CD4-positive, alpha-beta T cell treated with Interleukin-10 for 1 hour (primary cell): ENCODE measurements around the gene TEKT4.
"Not testable (repeated sequence)": the region's sequence is repeated elsewhere in the genome, so short reads cannot be mapped to it uniquely, and the experiment has no call there.

Experiments used
- DNase-seq: peaks from one replicate; pipeline ENCODE4 v3.0.0-alpha.2; 2020

Gene TEKT4

DNA sequence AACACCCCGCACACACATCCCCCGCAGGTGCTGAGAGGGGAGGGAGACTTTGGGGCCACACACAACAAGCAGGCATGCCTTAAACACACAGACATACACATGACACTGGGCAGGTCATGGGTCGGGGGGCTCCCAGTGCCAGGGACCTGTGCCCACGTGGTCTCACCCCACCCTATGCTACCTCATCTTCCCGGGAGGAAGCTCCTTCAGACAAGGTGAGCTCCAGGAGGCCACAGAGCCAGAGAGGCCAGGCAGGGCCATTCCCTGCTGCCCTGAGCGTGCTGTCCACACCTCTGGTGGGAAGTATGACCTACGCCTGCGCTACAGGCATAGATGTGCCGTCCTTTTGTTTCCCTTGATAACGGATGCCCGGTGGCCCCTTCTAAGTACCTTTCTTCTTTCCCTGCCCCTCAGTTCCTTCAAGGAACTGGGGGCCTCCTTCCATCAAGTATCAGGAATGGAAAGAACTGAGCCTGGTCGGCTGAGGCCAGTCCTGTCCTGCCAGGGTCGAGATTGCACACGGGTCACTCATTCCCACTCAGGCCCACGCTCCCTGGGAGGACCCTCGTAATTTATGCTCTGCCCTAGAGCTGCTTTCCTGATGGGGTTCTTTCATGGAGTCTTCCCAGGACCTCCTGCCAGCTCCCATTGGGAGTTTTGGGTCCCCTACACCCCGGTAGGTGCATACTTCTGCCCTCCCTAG is 4.7 kb downstream of the TEKT4 start:
- DNase-seq: no peak

DNA sequence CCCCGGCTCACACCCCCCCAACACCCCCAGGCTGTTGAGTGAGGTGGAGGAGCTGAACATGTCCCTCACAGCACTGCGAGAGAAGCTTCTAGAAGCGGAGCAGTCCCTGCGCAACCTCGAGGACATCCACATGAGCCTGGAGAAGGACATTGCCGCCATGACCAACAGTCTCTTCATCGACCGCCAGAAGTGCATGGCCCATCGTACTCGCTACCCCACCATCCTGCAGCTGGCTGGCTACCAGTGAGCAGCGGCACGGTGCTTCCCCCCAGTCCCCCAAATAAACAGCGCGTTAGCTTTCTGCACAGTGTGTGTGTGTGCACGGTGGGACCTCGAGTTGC is 5.3 kb downstream of the TEKT4 start:
- no peak for DNase-seq

DNA sequence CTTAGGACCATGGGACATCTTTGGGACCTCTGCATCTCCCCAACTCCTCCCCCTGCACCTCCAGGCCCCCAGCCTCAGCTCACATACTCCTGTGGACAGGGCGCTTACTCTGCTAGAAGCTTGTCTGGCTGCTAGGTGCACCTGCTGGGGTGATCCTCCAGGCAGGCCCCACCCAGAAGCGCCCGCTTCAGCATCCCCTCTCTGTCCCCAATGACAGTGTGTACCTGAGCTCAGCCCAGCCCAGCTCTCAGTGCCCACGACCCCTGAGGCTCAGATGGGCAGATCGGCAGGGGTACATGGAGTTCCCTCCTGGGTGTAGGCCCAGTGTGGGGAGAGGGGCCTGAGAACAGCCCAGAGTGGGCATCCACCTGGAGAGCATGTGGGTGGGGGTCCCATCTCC is 5.9 kb downstream of the TEKT4 start:
- DNase-seq: no peak

DNA sequence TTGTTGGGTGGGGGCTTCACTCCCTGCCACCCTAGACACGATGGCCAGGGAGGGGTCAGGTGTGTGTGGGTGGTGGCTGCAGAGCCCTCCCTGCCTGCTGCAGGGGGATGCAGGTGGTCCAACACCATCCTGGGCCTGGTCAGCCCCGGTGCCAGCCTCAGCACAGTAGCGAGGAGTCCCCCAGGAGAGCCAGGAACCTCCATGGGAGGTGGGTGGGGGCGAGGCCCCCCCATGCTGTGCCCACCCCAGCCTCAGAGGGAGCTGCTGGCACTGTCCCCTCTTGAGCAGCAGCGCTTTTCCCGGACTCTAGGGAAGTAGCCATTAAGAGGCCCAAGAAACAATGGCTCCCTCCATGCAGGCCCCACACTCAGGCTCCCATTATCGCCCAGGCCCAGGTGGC is 7.3 kb downstream of the TEKT4 start:
- not testable (repeated sequence) for DNase-seq

GRCh38 chr2:94879314-94879981 is 8.2 kb downstream of the TEKT4 start:
- no peak for DNase-seq

GRCh38 chr2:94879982-94880377 is 8.8 kb downstream of the TEKT4 start:
- DNase-seq: no peak

DNA sequence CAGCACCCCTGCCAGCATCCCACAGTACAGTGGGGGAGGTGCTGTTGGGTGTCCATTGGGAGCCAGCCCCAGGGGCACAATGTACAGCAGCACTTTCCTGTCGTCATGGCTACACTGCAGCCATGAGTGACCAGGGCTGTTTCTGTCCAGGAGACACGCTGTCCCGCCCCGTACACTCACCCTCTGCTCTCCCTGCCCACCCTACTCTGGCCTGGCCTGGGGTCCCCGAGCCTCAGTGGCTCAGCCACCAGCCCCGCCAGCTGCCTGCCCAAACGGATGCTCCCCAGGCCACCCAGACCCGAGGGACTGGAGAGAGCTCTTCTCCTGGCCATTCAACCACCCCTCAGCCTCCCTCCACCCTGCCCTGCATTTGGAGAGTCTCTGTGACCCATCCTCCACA is 9.3 kb downstream of the TEKT4 start:
- DNase-seq: no peak

DNA sequence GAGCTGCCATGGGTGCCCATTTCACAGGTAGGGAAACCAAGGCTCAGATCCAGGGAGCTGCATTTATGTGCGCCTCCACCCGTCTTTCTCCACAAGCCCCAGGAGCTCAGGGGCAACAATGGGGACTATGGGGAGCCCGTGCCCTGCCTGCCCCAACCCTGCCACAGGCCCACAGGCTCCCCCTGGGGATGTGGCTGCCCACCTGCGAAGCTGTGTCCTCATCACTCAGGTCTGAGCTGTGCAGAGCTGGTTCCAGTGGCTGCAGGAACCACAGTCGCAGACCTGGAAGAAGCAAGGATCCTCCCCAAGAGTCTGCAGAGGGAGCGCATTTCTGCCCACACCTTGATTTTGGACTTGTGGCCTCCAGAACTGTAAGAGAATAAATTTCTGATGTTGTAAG is 9.8 kb downstream of the TEKT4 start:
- no peak for DNase-seq

DNA sequence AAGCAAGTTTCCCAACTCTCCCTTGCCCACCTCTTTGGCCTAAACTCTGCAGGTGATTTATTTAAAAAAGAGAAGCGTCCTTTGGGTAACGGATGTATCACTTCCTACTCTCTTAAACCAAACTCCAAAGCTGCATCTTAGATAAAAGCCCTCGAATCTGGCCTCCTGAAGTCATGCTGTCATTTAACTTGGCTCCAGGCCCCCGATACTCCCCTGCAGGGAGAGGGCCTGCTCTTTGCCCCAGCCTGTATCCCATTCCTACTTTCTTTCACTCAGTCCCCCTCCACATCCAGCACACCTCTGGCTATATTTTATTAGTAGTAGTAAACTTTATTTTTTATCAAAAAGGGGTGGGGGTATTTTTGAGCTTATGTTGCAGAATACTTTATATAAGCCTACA is 19.0 kb downstream of the TEKT4 start:
- no peak for DNase-seq

- not testable (repeated sequence) for DNase-seq
Observed at GRCh38 chr2:94895273-94895672, 24.0 kb downstream of the TEKT4 start.

GRCh38 chr2:94906976-94907375 is 35.7 kb downstream of the TEKT4 start:
- DNase-seq: not testable (repeated sequence)

DNA sequence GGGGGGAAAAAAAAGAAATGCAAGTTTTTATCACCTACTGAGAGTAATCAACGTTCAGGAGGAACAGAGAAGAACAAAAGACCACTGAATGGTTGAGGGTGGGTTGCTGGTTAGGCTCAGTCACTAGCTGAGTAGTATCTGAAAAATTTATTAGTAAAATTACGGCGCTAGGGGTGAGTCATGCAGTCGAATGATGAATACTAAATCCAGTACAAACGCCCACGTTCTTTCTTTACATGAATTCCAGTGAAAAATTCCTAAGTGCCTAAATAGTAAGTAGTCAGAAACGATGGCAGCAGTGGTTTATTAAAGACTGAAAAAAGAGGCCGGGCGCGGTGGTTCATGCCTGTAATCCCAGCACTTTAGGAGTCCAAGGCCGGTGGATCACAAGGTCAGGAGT is 52.0 kb downstream of the TEKT4 start:
- no peak for DNase-seq

- not testable (repeated sequence) for DNase-seq
Observed at GRCh38 chr2:94924999-94925398, 53.8 kb downstream of the TEKT4 start.
